T-cell (primary cell): ENCODE data around the gene KCNJ12. TPM values are rescaled to one million over a fixed set of nuclear protein-coding genes. Genes with fewer than 3 reads are reported as not detected.
"Not testable (repeated sequence)": the region's sequence is repeated elsewhere in the genome, so short reads cannot be mapped to it uniquely, and the experiment has no call there.

Source experiments
- ATAC-seq, 4 experiments: fragments of 200-7000 bp in 3 of 4; fragments of 150-1000 bp in 1 of 4; cut with Tn5 transposase; replicated peaks in 1 of 4; 1 replicate in 3 of 4; 2 replicates in 1 of 4; pipeline ENCODE4 v1.10.0; 2021; ENCODE audit warnings: moderate library complexity in 3 of 4, mild to moderate bottlenecking in 2 of 4, moderate number of reproducible peaks in 1 of 4
- CTCF ChIA-PET, 2 donors: fragments of 300-600 bp; sonication (Branson Sonifier 250); formaldehyde crosslinking; loops; one replicate each; lab custom pipeline; 2022; ENCODE audit warnings: antibody characterized with exemption in 2 of 2; lab: Charles Lee
- POLR2A ChIA-PET, 2 donors: fragments of 300-600 bp; sonication (Branson Sonifier 250); formaldehyde crosslinking; loops; one replicate each; lab custom pipeline; 2022; ENCODE audit warnings: antibody characterized with exemption in 2 of 2; lab: Charles Lee
- DNase-seq, 35 experiments: peaks; one replicate each; pipeline versions ENCODE4 v3.0.0 to v3.0.0-alpha.2; 2013 to 2023
- H3K27ac ChIP-seq: one replicate; pipeline ENCODE4 v1.5.1; 2013; ENCODE audit warnings: low read length
- H3K27me3 ChIP-seq, 2 experiments: replicated peaks in 1 of 2; 1 replicate in 1 of 2; 2 replicates in 1 of 2; pipeline versions ENCODE4 v1.6.1 to v1.7.0; 2013; ENCODE audit warnings: low read length in 1 of 2, mixed read lengths in 1 of 2; ENCODE audit not compliant: control insufficient read depth in 2 of 2, insufficient read depth in 2 of 2; ENCODE audit errors: extremely low read depth in 1 of 2
- H3K36me3 ChIP-seq, 2 donors: 1 replicate in 1 of 2; 2 replicates in 1 of 2; pipeline versions ENCODE4 v1.6.1 to v1.7.0; 2013; ENCODE audit warnings: low read length in 1 of 2; ENCODE audit not compliant: control insufficient read depth in 2 of 2, insufficient read depth in 1 of 2; ENCODE audit errors: extremely low read depth in 1 of 2
- H3K4me1 ChIP-seq, 2 experiments: 1 replicate in 1 of 2; 2 replicates in 1 of 2; pipeline versions ENCODE4 v1.6.1 to v1.7.0; 2013; ENCODE audit warnings: low read length in 2 of 2, mixed read lengths in 1 of 2; ENCODE audit not compliant: insufficient read depth in 2 of 2, control insufficient read depth in 1 of 2; ENCODE audit errors: extremely low read depth in 1 of 2
- H3K4me3 ChIP-seq, 2 donors: 1 replicate in 1 of 2; 2 replicates in 1 of 2; pipeline versions ENCODE4 v1.5.1 to v1.7.0; 2013; ENCODE audit warnings: mild to moderate bottlenecking in 2 of 2, low read length in 1 of 2, moderate library complexity in 1 of 2; ENCODE audit not compliant: control insufficient read depth in 1 of 2; ENCODE audit errors: extremely low read depth in 1 of 2
- H3K9me3 ChIP-seq: 2 replicates; pipeline ENCODE4 v1.7.0; 2013
- H3K27ac Mint-ChIP-seq, 2 donors: one replicate each; pipeline ENCODE4 v1.8.0; 2020 to 2021; ENCODE audit warnings: mild to moderate bottlenecking in 2 of 2, mixed read lengths in 2 of 2
- H3K27me3 Mint-ChIP-seq, 2 donors: one replicate each; pipeline ENCODE4 v1.8.0; 2021 to 2022; ENCODE audit warnings: mixed read lengths in 2 of 2
- H3K36me3 Mint-ChIP-seq: one replicate; pipeline ENCODE4 v1.8.0; 2021; ENCODE audit warnings: mixed read lengths
- H3K4me1 Mint-ChIP-seq, 3 donors: one replicate each; pipeline ENCODE4 v1.8.0; 2020 to 2022; ENCODE audit warnings: mixed read lengths in 3 of 3, mild to moderate bottlenecking in 1 of 3
- H3K4me3 Mint-ChIP-seq, 3 donors: one replicate each; pipeline ENCODE4 v1.8.0; 2020 to 2022; ENCODE audit warnings: mild to moderate bottlenecking in 3 of 3, mixed read lengths in 3 of 3, moderate library complexity in 3 of 3
- H3K9me3 Mint-ChIP-seq, 3 donors: one replicate each; pipeline ENCODE4 v1.8.0; 2020 to 2022; ENCODE audit warnings: mixed read lengths in 3 of 3
- WGBS: methylation state at CpG from one replicate; pipeline ENCODE4 v1.1.5; 2013; ENCODE audit warnings: missing lambda C conversion rate; ENCODE audit not compliant: insufficient coverage; 5-methylcytosine and 5-hydroxymethylcytosine counted together
- total RNA-seq, 35 experiments: library from RNA in 6 of 35; stranded (reverse) in 6 of 35; fragments of 120-200 nt in 1 of 35; gene quantifications; one replicate each; pipeline versions ENCODE4 v1.2.1 to v1.2.4 and lab custom pipeline; 2013 to 2026

Gene KCNJ12
- total RNA-seq, 5 donors from 2014 or later (not counting 1 experiment from before 2014, with no cell fraction given) = 0.03 to 0.23 (median 0.10) TPM

DNA sequence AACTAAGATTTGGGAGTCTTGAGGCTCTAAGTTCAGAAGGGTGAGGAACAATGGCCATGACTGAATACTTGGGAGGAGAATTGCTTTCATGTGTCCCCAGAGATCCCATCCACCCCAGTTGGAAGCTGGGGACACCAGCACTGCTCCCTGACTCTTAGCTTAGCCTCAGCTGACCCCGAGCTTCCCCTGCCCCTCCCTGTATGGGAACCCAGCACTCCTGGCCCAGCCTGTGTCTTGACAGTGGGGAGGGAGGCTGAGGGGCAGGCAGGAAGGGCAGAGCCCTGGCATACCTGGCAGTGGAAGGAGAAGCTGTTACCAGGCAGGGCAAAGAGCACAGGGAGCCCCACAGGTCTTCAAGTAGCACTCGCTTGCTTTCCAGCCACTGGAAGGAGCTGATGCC is 58.8 kb downstream of the KCNJ12 start:
- POLR2A ChIA-PET, H3K27me3 Mint-ChIP-seq, CTCF ChIA-PET: not testable (repeated sequence)

DNA sequence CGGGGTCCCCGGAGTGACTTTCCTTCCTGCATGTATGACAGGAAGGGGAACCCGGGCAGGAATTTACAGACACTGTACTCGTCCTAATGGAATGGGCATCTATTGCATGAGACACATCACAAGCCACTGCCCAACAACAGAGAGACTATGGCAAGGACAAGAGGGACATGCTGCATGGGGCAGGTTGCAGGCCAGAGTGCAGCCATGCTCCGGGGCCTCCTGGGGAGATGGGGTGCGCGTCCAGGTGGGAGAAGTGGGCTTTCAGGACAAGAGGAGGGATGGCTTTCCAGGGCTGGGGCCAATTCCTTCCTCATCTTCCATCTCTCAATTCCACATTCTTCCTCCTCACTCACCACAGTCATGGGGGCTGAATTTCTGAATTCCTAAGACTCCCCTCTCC is 60.3 kb downstream of the KCNJ12 start:
- DNase-seq, H3K4me3 Mint-ChIP-seq, H3K4me1 Mint-ChIP-seq, POLR2A ChIA-PET, H3K27me3 Mint-ChIP-seq, H3K9me3 Mint-ChIP-seq, H3K27ac Mint-ChIP-seq, H3K4me1 ChIP-seq, H3K27me3 ChIP-seq, CTCF ChIA-PET, H3K27ac ChIP-seq, H3K36me3 ChIP-seq, ATAC-seq, H3K36me3 Mint-ChIP-seq, H3K4me3 ChIP-seq, H3K9me3 ChIP-seq: not testable (repeated sequence)
- no CpG with 5 or more reads among the region's 7 CpGs for whole genome bisulfite sequencing

More for the DNA sequence above, 58.8 kb downstream of the KCNJ12 start:
- H3K9me3 ChIP-seq, H3K4me3 ChIP-seq, H3K4me1 Mint-ChIP-seq, H3K27ac ChIP-seq, H3K9me3 Mint-ChIP-seq, H3K36me3 ChIP-seq, H3K4me3 Mint-ChIP-seq, H3K27me3 ChIP-seq, DNase-seq, ATAC-seq, H3K4me1 ChIP-seq, H3K36me3 Mint-ChIP-seq, H3K27ac Mint-ChIP-seq: not testable (repeated sequence)
- no CpG with 5 or more reads among the region's 2 CpGs for WGBS

GRCh38 chr17:21436883-21437836 is 61.0 kb downstream of the KCNJ12 start:
- DNase-seq, CTCF ChIA-PET, H3K4me1 ChIP-seq, H3K36me3 ChIP-seq, H3K27me3 ChIP-seq, H3K4me3 ChIP-seq, H3K9me3 Mint-ChIP-seq, H3K27ac ChIP-seq, H3K27me3 Mint-ChIP-seq, H3K4me1 Mint-ChIP-seq, H3K9me3 ChIP-seq, ATAC-seq, H3K36me3 Mint-ChIP-seq, H3K4me3 Mint-ChIP-seq, H3K27ac Mint-ChIP-seq, POLR2A ChIA-PET: not testable (repeated sequence)
- WGBS = 81% methylated on average over 3 of the region's 15 CpGs

DNA sequence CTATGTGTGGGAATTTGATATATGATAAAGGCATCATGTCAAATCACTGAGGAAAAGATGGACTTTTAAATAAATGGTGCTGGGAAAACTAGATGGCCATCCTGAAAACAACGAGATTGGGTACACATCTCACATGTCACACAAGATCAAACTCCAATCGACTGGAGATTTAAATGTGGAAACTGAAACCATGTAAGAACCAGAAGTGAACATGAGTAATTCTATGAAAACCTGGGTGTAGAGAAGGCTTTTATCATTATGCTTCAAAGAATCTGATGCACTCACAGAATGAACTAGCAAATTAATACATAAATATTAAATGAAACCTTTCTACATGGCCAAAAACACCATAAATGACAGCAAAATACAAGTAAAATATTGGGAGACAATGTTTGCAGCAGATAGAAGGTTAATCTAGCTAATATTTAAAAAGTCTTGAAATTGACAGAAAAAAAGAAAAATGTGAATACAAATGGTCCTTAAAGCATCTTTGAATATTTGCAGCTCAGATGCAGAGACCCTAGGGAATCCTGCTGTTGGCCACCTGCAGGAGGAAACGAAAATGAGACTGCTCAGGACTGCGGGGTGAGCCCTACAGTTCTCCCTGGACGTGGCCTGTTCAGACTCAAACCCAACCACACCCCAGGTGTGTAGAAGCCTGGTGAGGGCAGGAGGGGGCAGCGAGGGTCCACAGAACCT is 62.3 kb downstream of the KCNJ12 start:
- no CpG with 5 or more reads among the region's 6 CpGs for WGBS
- H3K36me3 Mint-ChIP-seq, DNase-seq, H3K36me3 ChIP-seq, POLR2A ChIA-PET, H3K27ac Mint-ChIP-seq, H3K27ac ChIP-seq, H3K9me3 Mint-ChIP-seq, ATAC-seq, CTCF ChIA-PET, H3K4me1 Mint-ChIP-seq, H3K27me3 Mint-ChIP-seq, H3K9me3 ChIP-seq, H3K4me3 Mint-ChIP-seq, H3K4me3 ChIP-seq, H3K4me1 ChIP-seq, H3K27me3 ChIP-seq: not testable (repeated sequence)

GRCh38 chr17:21439015-21439336 is 62.8 kb downstream of the KCNJ12 start:
- WGBS = 100% methylated on average over 1 of the region's 5 CpGs
- ATAC-seq, H3K9me3 ChIP-seq, H3K27me3 ChIP-seq, CTCF ChIA-PET, H3K4me3 ChIP-seq, H3K27me3 Mint-ChIP-seq, H3K4me3 Mint-ChIP-seq, H3K36me3 ChIP-seq, DNase-seq, H3K27ac Mint-ChIP-seq, H3K9me3 Mint-ChIP-seq, POLR2A ChIA-PET, H3K27ac ChIP-seq, H3K4me1 ChIP-seq, H3K36me3 Mint-ChIP-seq, H3K4me1 Mint-ChIP-seq: not testable (repeated sequence)

GRCh38 chr17:21445091-21445650 is 69.0 kb downstream of the KCNJ12 start:
- Histone ChIP-seq H3K4me3 (no peak overlapping the region), H3K27ac (no peak overlapping the region), H3K27me3 (peaks cover 0 to 9% of the 10 kb centered on the region in 2 experiments), H3K4me1 (no peaks in the 10 kb centered on the region), H3K9me3 (no peaks in the 10 kb centered on the region), H3K36me3 (no peaks in the 10 kb centered on the region)
- Mint-ChIP-seq H3K27ac (no peak overlapping the region), H3K4me1 (no peaks in the 10 kb centered on the region), H3K36me3 (no peaks in the 10 kb centered on the region), H3K9me3 (no peaks in the 10 kb centered on the region), H3K4me3 (no peak overlapping the region), H3K27me3 (peaks cover 6 to 20% of the 10 kb centered on the region in 2 donors)
- DNase-seq (no peak), ATAC-seq (no peak)
- CTCF ChIA-PET = no interaction called here
- POLR2A ChIA-PET = interaction anchor here in 1 of 2 donors (0.5 kb wide), 1 partner anchor 12 kb away, joined by 6 read pairs; no protein-coding TSS in a partner anchor
- 90% methylated on average over 4 of the region's 9 CpGs for WGBS
